DOHH2 (cell line): Measurements from ENCODE around the gene PPRC1.

Experiments
- EZH2phosphoT487 ChIP-seq: fragments of 200-600 bp; sonication (generic); IDR thresholded peaks from 2 replicates; pipeline ENCODE4 v1.6.1; 2017; ENCODE audit warnings: borderline replicate concordance, mild to moderate bottlenecking, antibody characterized with exemption, low read length, moderate library complexity, mixed read lengths
- TF ChIP-seq, protein P1 (sequence below): fragments of 200-600 bp; sonication (generic); IDR thresholded peaks from one replicate; pipeline ENCODE4 v1.5.1; 2014; ENCODE audit warnings: antibody characterized with exemption, mild to moderate bottlenecking, low read depth, low read length; ENCODE audit not compliant: poor library complexity, severe bottlenecking

DNA sequence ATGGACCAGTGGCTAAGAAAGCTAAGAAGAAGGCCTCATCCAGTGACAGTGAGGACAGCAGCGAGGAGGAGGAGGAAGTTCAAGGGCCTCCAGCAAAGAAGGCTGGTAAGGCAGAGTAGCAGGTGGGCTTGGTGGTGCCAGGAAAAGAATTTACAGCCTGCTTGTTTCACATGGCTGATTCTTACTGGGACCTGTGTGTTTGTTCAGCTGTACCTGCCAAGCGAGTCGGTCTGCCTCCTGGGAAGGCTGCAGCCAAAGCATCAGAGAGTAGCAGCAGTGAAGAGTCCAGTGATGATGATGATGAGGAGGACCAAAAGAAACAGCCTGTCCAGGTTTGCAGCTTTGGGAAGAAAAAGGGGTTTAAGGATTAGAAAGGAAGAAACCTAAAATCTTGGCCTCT lies 24.4 kb downstream of the PPRC1 start:
- TF ChIP-seq, protein P1, sequence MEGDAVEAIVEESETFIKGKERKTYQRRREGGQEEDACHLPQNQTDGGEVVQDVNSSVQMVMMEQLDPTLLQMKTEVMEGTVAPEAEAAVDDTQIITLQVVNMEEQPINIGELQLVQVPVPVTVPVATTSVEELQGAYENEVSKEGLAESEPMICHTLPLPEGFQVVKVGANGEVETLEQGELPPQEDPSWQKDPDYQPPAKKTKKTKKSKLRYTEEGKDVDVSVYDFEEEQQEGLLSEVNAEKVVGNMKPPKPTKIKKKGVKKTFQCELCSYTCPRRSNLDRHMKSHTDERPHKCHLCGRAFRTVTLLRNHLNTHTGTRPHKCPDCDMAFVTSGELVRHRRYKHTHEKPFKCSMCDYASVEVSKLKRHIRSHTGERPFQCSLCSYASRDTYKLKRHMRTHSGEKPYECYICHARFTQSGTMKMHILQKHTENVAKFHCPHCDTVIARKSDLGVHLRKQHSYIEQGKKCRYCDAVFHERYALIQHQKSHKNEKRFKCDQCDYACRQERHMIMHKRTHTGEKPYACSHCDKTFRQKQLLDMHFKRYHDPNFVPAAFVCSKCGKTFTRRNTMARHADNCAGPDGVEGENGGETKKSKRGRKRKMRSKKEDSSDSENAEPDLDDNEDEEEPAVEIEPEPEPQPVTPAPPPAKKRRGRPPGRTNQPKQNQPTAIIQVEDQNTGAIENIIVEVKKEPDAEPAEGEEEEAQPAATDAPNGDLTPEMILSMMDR: no peak
- no peak for TF ChIP-seq EZH2phosphoT487
